Stomach smooth muscle (tissue), 2 donors: Measurements from ENCODE around the gene CCT6A.
"Not testable (repeated sequence)": the region's sequence is repeated elsewhere in the genome, so short reads cannot be mapped to it uniquely, and the experiment has no call there.

ENCODE experiments used
- H3K27ac ChIP-seq: one replicate; pipeline ENCODE4 v1.7.0; 2013; ENCODE audit warnings: mild to moderate bottlenecking, low read length, inconsistent platforms
- H3K27me3 ChIP-seq, 2 donors: one replicate each; pipeline ENCODE4 v1.7.0; 2013; ENCODE audit warnings: low read length in 2 of 2; ENCODE audit not compliant: insufficient read depth in 2 of 2, control insufficient read depth in 1 of 2
- H3K36me3 ChIP-seq, 2 donors: one replicate each; pipeline ENCODE4 v1.7.0; 2013; ENCODE audit warnings: low read length in 2 of 2; ENCODE audit not compliant: control insufficient read depth in 2 of 2, insufficient read depth in 2 of 2
- H3K4me1 ChIP-seq: one replicate; pipeline ENCODE4 v1.7.0; 2013; ENCODE audit warnings: low read length; ENCODE audit not compliant: control insufficient read depth, insufficient read depth
- H3K4me3 ChIP-seq, 2 donors: one replicate each; pipeline ENCODE4 v1.7.0; 2013; ENCODE audit warnings: low read length in 2 of 2
- H3K9ac ChIP-seq, 2 donors: one replicate each; pipeline ENCODE4 v1.7.0; 2013; ENCODE audit warnings: low read length in 2 of 2, mild to moderate bottlenecking in 1 of 2
- H3K9me3 ChIP-seq, 2 donors: one replicate each; pipeline ENCODE4 v1.7.0; 2013; ENCODE audit warnings: low read length in 2 of 2; ENCODE audit not compliant: control insufficient read depth in 2 of 2
- donor health status: healthy.
- donor health status: Pancreatic carcinoma.

Gene CCT6A

GRCh38 chr7:56080726-56081435 lies 29.3 kb downstream of the CCT6A start:
- Histone ChIP-seq H3K27ac (peak overlapping the region; percentile 94), H3K4me1 (peaks cover 35% of the 10 kb centered on the region), H3K36me3 (peaks cover 8 to 18% of the 10 kb centered on the region in 2 donors)
- H3K27me3 ChIP-seq, H3K9me3 ChIP-seq, H3K4me3 ChIP-seq, H3K9ac ChIP-seq: not testable (repeated sequence)

DNA sequence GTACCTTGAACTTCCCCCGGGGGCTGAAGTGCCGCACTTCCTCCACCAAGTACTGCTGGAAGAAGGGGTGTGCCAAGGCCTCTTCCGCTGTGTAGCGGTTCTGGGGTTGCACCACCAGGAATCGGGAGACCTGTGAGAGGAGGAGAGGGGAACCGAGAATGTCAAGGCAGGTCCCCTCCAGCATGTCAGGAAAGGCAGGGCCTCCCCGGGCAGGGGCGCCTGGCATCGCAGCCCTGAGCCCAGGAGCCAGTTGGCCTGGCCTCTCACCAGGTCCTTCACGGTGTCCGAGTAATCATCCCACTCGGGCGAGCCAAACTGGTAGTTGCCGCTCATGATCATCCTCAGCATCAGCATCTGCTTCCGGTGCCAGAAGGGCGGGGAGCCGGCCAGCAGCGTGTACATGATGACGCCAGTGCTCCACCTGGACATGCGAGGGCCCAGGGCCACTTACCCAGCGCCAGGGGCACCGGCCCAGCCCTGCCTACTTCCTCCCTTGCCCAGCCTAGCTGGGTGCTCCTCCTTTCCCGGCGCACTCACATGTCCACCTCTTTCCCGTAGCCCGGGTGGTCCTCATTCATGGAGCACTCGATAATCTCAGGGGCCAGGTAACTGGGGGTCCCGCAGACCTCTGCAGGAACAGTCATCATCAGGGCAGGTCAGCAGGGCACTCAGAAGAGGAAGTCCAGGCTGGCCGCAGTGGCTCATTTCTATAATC lies 30.2 kb downstream of the CCT6A start:
- Histone ChIP-seq H3K9me3 (no peaks in the 10 kb centered on the region), H3K36me3 (peaks cover 11 to 13% of the 10 kb centered on the region in 2 donors), H3K9ac (no peak overlapping the region), H3K27ac (no peak overlapping the region), H3K4me3 (no peak overlapping the region), H3K27me3 (no peaks in the 10 kb centered on the region), H3K4me1 (peaks cover 35% of the 10 kb centered on the region)

GRCh38 chr7:56083150-56083785 lies 31.7 kb downstream of the CCT6A start:
- peak overlapping the region in 1 of 2 donors; percentile 13 for H3K9ac ChIP-seq
- peaks cover 34% of the 10 kb centered on the region for H3K4me1 ChIP-seq
- H3K27me3 ChIP-seq = no peaks in the 10 kb centered on the region
- H3K4me3 ChIP-seq = peak overlapping the region in 1 of 2 donors; percentile 15
- H3K9me3 ChIP-seq = no peaks in the 10 kb centered on the region
- H3K27ac ChIP-seq = peak overlapping the region; percentile 55
- H3K36me3 ChIP-seq = peaks cover 11 to 14% of the 10 kb centered on the region in 2 donors

DNA sequence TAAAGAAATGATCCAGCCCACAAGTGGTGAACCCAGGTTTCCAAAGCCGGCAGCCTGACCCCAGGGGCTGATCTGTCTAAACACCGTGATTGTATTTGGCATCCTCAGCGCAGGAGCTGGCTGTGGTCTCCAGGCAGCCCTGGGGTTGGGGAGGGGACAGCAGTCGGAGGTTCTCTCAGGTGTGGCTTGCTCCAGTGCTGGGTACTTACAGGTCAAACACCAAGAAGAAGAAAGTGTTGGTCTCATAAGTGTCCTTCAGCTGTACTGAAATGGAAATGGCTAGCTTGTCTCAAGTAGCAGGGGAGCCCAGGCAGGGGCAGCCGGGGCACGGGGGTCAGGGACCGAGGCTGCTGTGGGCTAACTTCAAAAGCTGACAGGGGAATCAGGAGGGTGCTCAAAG lies 35.2 kb downstream of the CCT6A start:
- Histone ChIP-seq H3K4me1 (peaks cover 21% of the 10 kb centered on the region), H3K4me3 (no peak overlapping the region), H3K27me3 (no peaks in the 10 kb centered on the region), H3K36me3 (peaks cover 9% of the 10 kb centered on the region in 2 donors), H3K27ac (no peak overlapping the region), H3K9ac (no peak overlapping the region), H3K9me3 (no peaks in the 10 kb centered on the region)

DNA sequence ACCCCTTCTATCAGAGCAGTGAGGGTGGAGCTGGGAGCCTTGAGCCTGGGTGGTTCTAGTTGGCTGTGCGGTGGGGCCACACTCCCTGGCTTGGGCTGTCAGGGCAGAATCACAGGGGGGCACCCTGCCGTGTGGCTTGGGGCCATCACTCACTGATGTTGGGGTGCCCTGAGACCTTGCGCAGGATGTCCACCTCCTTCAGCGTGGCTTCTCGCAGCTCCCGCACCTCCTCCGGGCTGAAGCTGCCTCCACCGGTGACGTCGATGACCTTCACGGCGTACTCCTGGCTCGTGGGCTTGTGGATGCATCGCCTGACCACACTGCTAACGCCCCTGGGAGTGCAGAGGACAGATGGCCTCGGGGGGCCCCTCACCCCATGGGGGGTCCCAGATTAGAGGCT lies 35.9 kb downstream of the CCT6A start:
- peaks cover 27% of the 10 kb centered on the region for H3K4me1 ChIP-seq
- H3K36me3 ChIP-seq = peaks cover 9% of the 10 kb centered on the region in 2 donors
- no peak overlapping the region for H3K4me3 ChIP-seq
- no peak overlapping the region for H3K27ac ChIP-seq
- no peak overlapping the region for H3K9ac ChIP-seq
- H3K9me3 ChIP-seq = no peaks in the 10 kb centered on the region
- H3K27me3 ChIP-seq = no peaks in the 10 kb centered on the region

GRCh38 chr7:56091591-56091990 lies 40.0 kb downstream of the CCT6A start:
- no peaks in the 10 kb centered on the region for H3K9me3 ChIP-seq
- H3K27me3 ChIP-seq = no peaks in the 10 kb centered on the region
- H3K4me3 ChIP-seq = peak overlapping the region in 1 of 2 donors; percentile 15
- peak overlapping the region; percentile 29 to 36 for H3K9ac ChIP-seq
- H3K4me1 ChIP-seq = peaks cover 25% of the 10 kb centered on the region
- H3K27ac ChIP-seq = peak overlapping the region; percentile 81
- peaks cover 5 to 9% of the 10 kb centered on the region in 2 donors for H3K36me3 ChIP-seq

DNA sequence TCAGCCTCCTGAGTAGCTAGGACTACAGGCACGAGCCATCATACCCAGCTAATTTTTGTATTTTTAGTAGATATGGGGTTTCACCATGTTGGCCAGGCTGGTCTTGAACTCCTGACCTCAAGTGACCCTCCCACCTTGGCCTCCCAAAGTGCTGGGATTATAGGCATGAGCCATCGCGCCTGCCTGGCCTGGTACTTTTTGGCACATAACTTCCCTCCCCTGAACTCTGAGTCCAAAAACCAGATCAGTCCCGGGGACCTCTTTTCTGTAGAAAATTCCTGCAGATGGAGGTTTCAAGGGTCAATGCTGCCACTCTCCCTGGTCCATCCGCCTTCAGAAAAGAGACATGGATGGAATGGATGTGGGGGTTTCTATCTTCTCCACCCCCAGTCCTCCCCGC lies 40.8 kb downstream of the CCT6A start:
- Histone ChIP-seq H3K9ac (peak overlapping the region; percentile 34 to 60), H3K4me1 (peaks cover 25% of the 10 kb centered on the region), H3K4me3 (peak overlapping the region; percentile 55 to 64), H3K27ac (peak overlapping the region; percentile 81)
- H3K36me3 ChIP-seq, H3K27me3 ChIP-seq, H3K9me3 ChIP-seq: not testable (repeated sequence)

- Histone ChIP-seq H3K4me3 (peak within 1 kb of the TSS; percentile 55 to 64), H3K4me1 (peaks cover 25% of the 10 kb centered on the region), H3K36me3 (peaks cover 0 to 4% of the 10 kb centered on the region in 2 donors), H3K27ac (peak within 1 kb of the TSS; percentile 81), H3K27me3 (no peaks in the 10 kb centered on the region), H3K9me3 (no peaks in the 10 kb centered on the region), H3K9ac (peak within 1 kb of the TSS; percentile 34 to 60)
Measured at GRCh38 chr7:56092789-56093531, 41.4 kb downstream of the CCT6A start, which contains the start of gene PHKG1. TSS of gene PHKG1 (minus strand) at chr7:56092952. CDS start at chr7:56088941, 4,011 bp downstream.

DNA sequence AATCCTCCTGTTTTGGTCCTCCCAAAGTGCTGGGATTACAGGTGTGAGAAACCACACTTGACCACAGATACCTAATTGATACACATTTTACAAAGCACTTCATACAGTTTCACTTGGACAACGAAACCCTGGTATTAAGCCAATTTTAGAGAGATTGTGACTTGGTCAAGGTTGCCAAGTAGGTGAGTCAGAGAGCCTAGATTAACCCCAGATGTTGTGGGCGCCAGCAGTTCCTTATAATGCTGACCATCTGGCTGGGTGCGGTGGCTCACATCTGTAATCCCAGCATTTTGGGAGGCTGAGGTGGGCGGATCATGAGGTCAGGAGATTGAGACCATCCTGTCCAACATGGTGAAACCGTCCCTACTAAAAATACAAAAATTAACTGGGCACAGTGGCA lies 46.1 kb downstream of the CCT6A start:
- Histone ChIP-seq H3K9ac (no peak overlapping the region), H3K36me3 (peaks cover 22 to 26% of the 10 kb centered on the region in 2 donors), H3K4me3 (no peak overlapping the region), H3K27ac (no peak overlapping the region), H3K9me3 (no peaks in the 10 kb centered on the region), H3K4me1 (peaks cover 9% of the 10 kb centered on the region), H3K27me3 (no peaks in the 10 kb centered on the region)
